HPDE6-E6E7 (cell line): ENCODE results near the gene PTPRN2.

Experiments used
- DNase-seq: peaks from one replicate; pipeline ENCODE4 v3.0.0; 2011; ENCODE audit warnings: missing footprints; ENCODE audit errors: extremely low spot score

PTPRN2 gene

GRCh38 chr7:157834501-157835163, 753.0 kb downstream of the PTPRN2 start:
- no peak for DNase-seq

- no peak for DNase-seq
Measured at GRCh38 chr7:157832866-157833607, 754.6 kb downstream of the PTPRN2 start.

GRCh38 chr7:157832421-157832820, 755.2 kb downstream of the PTPRN2 start:
- no peak for DNase-seq

GRCh38 chr7:157832006-157832405, 755.6 kb downstream of the PTPRN2 start:
- no peak for DNase-seq

GRCh38 chr7:157831143-157831905, 756.3 kb downstream of the PTPRN2 start:
- DNase-seq = no peak

GRCh38 chr7:157830331-157830730, 757.3 kb downstream of the PTPRN2 start:
- no peak for DNase-seq

- no peak for DNase-seq
Measured at GRCh38 chr7:157829491-157829890, 758.1 kb downstream of the PTPRN2 start.

- no peak for DNase-seq
Measured at GRCh38 chr7:157828881-157829280, 758.7 kb downstream of the PTPRN2 start.

- DNase-seq = no peak
Measured at GRCh38 chr7:157828190-157828589, 759.4 kb downstream of the PTPRN2 start.

- DNase-seq = no peak
Measured at GRCh38 chr7:157827863-157828160, 759.8 kb downstream of the PTPRN2 start.

- no peak for DNase-seq
Measured at GRCh38 chr7:157827045-157827862, 760.4 kb downstream of the PTPRN2 start.

- DNase-seq = no peak
Measured at GRCh38 chr7:157826566-157826965, 761.1 kb downstream of the PTPRN2 start.

GRCh38 chr7:157825325-157825724, 762.3 kb downstream of the PTPRN2 start:
- no peak for DNase-seq

GRCh38 chr7:157824819-157825121, 762.9 kb downstream of the PTPRN2 start:
- no peak for DNase-seq

GRCh38 chr7:157824011-157824818, 763.4 kb downstream of the PTPRN2 start:
- no peak for DNase-seq

GRCh38 chr7:157822688-157823031, 765.0 kb downstream of the PTPRN2 start:
- no peak for DNase-seq

- no peak for DNase-seq
Measured at GRCh38 chr7:157821959-157822687, 765.5 kb downstream of the PTPRN2 start.

GRCh38 chr7:157820796-157821195, 766.8 kb downstream of the PTPRN2 start:
- no peak for DNase-seq

GRCh38 chr7:157819455-157819807, 768.2 kb downstream of the PTPRN2 start:
- no peak for DNase-seq

GRCh38 chr7:157818701-157819454, 768.7 kb downstream of the PTPRN2 start:
- no peak for DNase-seq
